ENCODE results near the gene RAD51B.

Gene RAD51B

GRCh38 chr14:68401317-68401716, 581.7 kb downstream of the RAD51B start:
- FAIRE-seq (no peak), DNase-seq (ENCODE audit: insufficient read length, low spot score) (no peak)
- TF ChIP-seq CTCF (IDR thresholded peaks at IDR 0.05; ENCODE audit: insufficient read depth, missing control alignments): no peak

GRCh38 chr14:68401855-68402254, 582.3 kb downstream of the RAD51B start:
- TF ChIP-seq CTCF (IDR thresholded peaks at IDR 0.05; ENCODE audit: insufficient read depth, missing control alignments): no peak
- DNase-seq (ENCODE audit: insufficient read length, low spot score) (no peak), FAIRE-seq (no peak)

GRCh38 chr14:68402525-68403101, 583.0 kb downstream of the RAD51B start:
- no peak for TF ChIP-seq CTCF (IDR thresholded peaks at IDR 0.05; ENCODE audit: insufficient read depth, missing control alignments)
- FAIRE-seq: no peak
- DNase-seq (ENCODE audit: insufficient read length, low spot score): no peak

DNA sequence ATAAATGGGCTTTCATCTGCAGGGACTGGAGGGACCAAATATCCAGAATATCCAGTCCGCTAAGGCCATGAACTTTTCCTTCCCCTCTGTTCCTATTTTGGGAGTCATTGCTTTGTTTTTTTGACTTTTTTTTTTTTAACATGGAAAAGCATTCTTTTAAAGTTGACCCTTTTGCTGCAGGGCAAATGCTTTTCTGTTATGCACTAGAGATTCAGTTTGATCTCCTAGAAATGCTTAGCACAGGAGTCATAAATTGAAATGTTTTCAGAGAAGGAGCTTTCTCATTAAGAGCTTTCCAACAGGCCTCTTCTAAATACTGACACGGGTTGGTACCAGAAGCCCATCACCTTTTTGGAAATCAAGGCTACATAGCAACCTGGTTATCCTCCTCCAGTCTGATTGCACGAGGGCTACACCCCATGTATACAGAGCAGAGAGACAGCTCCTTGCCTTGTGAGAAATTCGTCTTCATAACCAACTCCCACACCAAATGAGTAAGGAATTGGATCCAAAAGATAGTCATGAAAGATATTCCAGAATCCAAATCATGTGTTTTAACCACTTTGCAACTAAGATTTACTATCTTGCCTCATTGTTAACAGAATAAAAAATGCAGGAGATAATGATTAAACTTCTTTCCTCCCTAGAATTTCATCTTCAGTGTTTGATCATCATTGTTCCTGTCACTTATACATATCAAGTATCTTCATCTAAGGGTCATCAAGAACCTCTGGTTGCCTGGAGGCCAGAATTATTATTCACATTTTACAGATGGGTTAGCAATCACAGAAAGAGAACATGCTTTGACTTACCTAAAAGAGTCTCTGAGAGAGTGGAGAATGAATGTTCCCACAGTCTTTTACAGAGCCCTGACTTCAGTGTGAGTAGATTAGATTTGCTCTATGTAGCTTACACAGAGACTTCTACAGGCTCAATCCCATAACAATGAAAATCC, 583.9 kb downstream of the RAD51B start:
- TF ChIP-seq CTCF (IDR thresholded peaks at IDR 0.05; ENCODE audit: insufficient read depth, missing control alignments): no peak
- DNase-seq (ENCODE audit: insufficient read length, low spot score): no peak
- FAIRE-seq: no peak

GRCh38 chr14:68404146-68404527, 584.6 kb downstream of the RAD51B start:
- DNase-seq (ENCODE audit: insufficient read length, low spot score) (no peak), FAIRE-seq (no peak)
- TF ChIP-seq CTCF (IDR thresholded peaks at IDR 0.05; ENCODE audit: insufficient read depth, missing control alignments): no peak

DNA sequence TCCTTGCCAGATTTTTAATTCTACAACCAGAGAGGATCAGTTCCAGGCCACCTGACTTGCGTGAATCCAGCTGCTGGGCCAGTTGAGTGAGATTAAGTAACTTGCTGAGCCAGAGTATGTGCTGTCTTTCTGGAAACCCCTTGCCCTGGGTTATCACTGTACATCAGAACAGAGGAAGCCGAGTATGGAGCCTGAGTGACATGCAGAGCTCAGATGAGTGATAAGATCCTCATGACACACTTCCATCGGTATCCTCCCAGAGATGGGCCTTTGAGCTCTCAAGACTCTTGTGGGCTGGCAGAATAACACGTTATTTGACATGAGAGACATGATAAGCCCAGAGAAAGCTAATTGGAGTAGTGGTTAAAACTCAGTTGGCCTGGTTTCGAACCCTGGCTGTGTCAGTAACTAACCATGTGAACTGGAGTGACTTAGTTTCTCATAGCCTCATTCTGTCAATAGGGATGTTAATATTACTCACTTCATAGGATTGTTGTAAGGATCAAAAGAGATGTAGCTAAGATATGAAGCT, 585.1 kb downstream of the RAD51B start:
- no peak for TF ChIP-seq CTCF (IDR thresholded peaks at IDR 0.05; ENCODE audit: insufficient read depth, missing control alignments)
- DNase-seq (ENCODE audit: insufficient read length, low spot score) (no peak), FAIRE-seq (no peak)

- TF ChIP-seq CTCF (IDR thresholded peaks at IDR 0.05; ENCODE audit: insufficient read depth, missing control alignments): no peak
- DNase-seq (ENCODE audit: insufficient read length, low spot score) (no peak), FAIRE-seq (no peak)
These were observed 586.4 kb downstream of the RAD51B start for GRCh38 chr14:68405961-68406360.
